Measurements from ENCODE around the gene DLGAP5.

DLGAP5 gene, protein sequence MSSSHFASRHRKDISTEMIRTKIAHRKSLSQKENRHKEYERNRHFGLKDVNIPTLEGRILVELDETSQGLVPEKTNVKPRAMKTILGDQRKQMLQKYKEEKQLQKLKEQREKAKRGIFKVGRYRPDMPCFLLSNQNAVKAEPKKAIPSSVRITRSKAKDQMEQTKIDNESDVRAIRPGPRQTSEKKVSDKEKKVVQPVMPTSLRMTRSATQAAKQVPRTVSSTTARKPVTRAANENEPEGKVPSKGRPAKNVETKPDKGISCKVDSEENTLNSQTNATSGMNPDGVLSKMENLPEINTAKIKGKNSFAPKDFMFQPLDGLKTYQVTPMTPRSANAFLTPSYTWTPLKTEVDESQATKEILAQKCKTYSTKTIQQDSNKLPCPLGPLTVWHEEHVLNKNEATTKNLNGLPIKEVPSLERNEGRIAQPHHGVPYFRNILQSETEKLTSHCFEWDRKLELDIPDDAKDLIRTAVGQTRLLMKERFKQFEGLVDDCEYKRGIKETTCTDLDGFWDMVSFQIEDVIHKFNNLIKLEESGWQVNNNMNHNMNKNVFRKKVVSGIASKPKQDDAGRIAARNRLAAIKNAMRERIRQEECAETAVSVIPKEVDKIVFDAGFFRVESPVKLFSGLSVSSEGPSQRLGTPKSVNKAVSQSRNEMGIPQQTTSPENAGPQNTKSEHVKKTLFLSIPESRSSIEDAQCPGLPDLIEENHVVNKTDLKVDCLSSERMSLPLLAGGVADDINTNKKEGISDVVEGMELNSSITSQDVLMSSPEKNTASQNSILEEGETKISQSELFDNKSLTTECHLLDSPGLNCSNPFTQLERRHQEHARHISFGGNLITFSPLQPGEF

DNA sequence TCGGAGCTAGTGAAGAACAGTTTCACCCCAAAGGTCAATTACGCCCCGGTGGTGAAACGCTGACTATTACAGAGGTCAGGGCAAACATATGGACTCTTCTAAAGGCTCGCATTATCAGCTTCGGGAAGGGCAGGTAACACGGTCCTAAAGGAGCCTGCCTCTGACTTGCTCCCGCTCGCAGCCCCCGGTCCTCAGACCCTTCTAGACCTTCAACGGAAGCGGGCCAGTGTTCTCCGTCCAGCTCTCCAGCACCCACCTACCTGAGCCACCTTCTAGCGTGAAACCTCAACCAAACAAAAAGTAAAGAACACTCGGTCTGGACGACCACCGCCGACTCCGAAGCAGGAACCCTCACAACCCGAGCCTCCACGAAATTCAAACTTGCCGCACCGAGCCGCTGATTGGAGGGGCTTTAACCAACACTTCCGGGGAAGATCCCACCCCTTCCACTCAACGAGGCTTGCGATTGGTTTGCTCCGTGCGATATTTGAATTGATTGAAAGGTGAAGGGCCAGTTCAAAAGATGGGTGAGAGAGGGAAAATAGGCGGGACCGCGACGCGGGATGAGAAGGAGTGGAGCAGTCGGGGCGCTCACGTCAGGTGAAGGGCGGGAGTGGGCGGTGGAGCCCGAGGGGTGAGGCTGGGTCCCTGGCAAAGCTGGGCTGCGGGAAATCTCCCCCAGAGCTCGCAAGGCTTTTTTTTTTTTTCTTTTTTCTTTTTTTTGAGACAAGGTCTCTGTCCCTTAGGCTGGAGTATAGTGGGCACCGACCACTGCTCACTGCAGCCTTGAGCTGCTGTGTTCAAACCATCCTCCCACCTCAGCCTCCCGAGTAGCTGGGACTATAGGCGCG lies at the start of gene DLGAP5:
TSS of gene DLGAP5 (minus strand) at position 383 of the 851 bp plus-strand sequence. CDS start 2,406 bp downstream, outside the sequence.
- in situ Hi-C loops (cut with HindIII; ENCODE audit: low sequenced_read_pairs): no loop called here

DNA sequence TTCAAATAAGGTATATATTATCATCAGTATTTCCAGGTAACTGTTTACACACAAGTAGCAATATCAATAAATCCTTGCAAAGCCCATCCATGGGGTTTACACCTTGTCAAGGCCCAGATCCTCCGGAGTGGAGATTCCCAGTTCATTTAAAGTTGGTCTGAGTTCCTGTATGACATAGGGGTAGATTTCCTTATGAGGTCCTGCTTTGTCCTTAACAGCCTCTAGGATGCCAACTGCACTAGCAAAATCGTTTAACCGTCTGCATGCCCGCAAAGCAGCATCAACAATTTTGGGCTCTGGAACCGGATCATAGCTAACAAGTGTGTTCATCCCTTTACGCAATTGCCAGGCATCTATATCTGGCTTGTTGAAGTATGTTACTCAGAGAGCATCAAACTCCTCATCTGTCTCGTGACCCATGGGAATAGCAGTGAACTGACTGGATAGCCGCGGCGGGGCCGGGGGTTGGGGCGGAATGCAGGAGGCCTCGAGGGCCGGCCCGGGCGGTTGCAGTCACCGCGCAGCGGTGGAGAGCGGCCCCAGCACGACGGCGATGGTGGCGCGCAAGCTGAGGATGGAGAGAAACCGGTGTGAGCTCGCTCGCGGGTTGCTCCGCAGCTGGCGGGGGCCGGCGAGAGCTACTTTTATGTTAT lies 49.3 kb upstream of the DLGAP5 start:
- in situ Hi-C loops (cut with HindIII; ENCODE audit: low sequenced_read_pairs): no loop called here

DNA sequence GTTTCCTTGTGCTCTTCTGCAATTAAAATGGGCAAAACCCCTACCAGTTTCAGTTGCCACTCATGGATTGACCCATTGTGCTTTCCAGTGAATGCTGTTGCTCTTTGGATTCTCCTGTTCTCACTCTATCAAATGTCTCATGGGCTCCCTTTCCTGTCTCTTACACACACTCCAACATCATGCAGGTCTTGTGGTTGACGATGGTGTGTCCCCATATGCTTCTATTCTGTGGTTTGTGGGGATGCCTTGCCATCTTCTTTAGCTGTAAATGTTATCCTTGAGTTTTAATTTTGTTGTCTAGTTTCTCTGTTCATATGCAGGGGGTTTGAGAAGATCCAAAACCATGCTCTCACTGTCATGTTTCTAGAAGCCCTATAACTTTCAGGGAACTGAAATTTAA lies 47.9 kb upstream of the DLGAP5 start:
- in situ Hi-C loops (cut with HindIII; ENCODE audit: low sequenced_read_pairs): no loop called here

DNA sequence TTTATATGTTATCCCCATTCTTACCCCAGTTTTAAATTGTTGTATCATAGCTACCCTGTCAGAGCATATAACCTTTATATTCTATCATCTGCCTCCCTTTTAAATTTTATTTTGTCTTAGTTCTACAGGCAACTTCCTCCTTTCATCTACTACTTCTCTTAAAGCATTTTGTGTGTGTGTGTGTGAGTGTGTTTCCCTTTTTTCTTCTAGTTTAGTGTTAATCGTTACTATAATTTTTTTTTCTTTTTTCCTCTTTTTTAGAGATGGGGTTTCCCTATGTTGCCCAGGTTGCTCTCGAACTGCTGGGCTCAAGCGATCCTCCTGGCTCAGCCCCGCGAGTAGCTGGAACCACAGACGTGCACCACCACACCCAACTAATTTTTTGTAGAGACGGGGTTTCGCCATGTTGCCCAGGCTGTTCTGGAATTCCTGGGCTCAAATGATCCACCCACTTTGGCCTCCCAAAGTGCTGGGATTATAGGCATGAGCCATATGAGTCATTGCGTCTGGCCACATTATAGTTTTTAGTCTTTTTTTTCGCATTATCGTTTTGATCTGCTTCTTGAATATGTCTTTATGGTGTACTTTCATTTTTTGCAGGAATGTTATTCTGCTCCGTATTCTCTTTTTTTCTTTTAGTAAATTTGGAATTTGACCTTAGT lies 46.8 kb upstream of the DLGAP5 start:
- in situ Hi-C loops (cut with HindIII; ENCODE audit: low sequenced_read_pairs): no loop called here

DNA sequence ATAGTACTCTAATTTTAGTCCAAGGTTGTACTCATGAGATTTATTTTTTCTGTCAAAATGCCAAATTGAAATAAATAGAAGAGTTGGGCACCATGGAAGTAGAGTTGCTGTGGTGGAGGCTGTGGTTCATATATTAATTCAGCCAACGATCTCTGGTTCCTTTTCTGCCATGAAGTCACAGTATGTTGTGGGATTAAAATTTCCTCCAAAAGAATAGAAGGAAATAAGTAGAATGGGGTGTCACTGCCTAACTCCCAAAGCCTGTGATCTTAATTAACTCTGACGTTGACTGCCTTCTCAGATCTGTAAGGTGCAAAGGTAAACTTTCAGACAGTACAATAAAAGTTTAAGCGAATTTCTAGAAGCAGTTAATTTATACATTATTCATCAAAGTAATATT lies 42.2 kb upstream of the DLGAP5 start:
- in situ Hi-C loops (cut with HindIII; ENCODE audit: low sequenced_read_pairs): no loop called here

DNA sequence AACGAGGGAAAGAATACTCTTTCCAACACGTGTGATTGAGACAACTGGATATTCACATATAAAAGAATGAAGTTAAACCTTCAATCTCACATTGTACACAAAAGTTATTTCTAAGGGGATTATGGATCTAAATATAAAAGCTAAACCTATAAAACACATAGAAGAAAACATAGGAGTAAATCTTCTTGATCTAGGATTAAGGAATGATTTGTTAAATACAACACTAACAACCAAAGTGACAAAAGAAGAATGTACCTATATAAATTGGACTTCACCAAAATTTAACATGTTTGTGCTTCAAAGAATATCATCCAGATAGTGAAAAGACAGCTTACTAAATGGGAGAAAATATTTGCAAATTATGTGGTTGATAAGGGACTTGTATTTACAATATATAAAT lies 36.9 kb upstream of the DLGAP5 start:
- in situ Hi-C loops (cut with HindIII; ENCODE audit: low sequenced_read_pairs): no loop called here

DNA sequence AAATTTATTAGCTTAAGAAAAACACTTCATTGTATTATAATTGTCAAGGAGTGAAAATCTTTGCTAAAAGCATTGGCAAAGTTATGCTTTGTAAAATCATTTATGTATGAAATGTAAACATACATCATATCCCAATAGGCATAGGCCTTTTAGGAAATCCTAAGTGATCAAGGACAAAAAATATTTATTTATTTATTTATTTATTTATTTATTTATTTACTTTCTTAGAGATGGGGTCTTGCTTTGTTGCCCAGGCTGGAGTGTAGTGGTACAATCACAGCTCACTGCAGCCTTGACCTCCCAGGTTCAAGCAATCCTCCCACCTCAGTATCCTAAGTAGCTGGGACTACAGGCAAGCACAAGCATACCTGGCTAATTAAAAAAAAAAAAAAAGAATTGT lies 32.0 kb upstream of the DLGAP5 start:
- in situ Hi-C loops (cut with HindIII; ENCODE audit: low sequenced_read_pairs): no loop called here

DNA sequence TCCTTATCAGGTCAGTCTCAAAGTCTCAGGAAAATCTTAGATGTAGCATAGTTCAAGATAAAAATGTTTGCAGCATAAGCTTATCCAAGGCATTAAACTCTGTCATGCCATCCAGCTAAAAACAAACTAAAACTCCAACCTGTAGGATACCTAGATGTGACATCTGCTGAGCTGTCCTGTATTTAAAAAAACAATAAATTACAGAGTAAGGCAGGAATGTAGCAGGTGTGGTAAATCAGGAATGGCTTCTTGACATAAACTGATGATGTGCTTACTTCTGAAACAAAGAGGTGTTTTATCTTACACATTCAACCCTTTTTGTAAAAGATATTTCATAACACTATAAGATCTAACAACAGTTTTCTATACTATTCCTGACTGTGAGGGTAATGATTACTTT lies 30.6 kb upstream of the DLGAP5 start:
- in situ Hi-C loops (cut with HindIII; ENCODE audit: low sequenced_read_pairs): no loop called here

DNA sequence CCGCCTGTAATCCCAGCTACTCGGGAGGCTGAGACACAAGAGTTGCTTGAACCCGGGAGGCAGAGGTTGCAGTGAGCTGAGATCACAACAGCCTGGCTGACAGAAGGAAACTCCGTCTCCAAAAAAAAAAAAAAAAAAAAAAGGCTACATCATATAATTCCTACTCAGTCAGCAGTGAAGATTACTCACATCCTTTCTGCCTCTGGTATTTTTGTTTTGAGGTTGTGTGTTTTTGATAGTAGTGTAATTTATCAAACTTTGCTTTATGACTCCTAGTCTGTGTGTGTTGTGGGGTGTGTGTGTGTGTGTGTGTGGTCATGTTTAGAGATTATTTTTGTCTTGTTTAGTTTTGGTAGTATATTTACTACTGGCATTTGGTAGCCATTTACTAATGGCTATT lies 29.8 kb upstream of the DLGAP5 start:
- in situ Hi-C loops (cut with HindIII; ENCODE audit: low sequenced_read_pairs): no loop called here

DNA sequence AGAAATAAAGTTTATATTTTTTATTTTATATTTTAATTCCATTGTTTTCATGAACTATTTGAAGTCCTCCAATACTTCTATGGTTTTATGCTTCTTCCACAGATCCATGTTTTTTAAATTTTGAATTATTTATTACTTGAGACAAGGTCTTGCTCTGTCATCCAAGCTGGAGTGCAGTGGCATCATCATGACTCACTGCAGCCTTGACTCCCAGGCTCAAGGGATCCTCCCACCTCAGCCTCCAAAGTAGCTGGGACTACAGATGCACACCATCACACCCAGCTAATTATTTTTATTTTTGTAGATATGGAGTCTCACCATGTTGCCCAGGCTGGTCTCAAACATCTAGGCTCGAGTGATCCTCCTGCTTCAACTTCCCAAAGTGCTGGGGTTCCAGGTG lies 28.8 kb upstream of the DLGAP5 start:
- in situ Hi-C loops (cut with HindIII; ENCODE audit: low sequenced_read_pairs): no loop called here

DNA sequence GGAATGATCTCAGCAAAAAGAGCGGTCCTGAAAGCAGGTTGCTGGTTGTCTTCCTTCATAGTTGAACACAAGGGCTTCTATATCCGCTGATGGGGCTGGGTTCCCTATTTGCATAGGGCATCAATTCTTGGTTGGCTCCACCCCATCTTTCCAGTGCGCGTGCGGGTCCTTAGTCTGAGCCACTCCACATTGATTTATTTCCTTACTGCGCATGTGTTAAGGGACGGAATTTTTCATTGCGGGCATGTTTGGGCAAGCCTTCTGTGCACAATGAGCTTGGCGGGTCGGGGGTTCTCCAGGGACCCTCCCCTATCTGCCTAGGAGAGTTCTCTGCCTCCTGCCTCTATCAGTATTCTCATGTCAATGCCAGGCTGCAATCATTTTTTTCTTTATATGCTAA lies 21.2 kb upstream of the DLGAP5 start:
- in situ Hi-C loops (cut with HindIII; ENCODE audit: low sequenced_read_pairs): no loop called here

DNA sequence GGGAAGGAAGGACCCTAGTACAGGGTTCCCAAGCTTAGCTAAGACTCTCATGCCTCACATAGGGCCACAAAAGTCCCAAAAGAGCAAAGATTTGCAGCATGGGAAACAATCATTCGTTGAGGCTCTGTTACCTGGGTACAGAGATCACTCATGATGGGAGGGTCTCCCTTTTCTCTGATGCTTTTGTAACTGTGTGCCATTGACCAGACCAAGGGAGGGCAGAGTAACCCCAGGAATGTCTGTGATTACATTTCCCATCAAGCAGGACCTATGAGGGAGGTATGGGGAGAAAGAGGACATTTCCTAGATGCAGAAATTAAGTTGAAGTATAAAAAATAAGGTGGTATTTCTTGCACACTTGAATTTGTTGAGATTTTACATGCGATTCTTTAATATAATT lies 16.4 kb upstream of the DLGAP5 start:
- in situ Hi-C loops (cut with HindIII; ENCODE audit: low sequenced_read_pairs): no loop called here

DNA sequence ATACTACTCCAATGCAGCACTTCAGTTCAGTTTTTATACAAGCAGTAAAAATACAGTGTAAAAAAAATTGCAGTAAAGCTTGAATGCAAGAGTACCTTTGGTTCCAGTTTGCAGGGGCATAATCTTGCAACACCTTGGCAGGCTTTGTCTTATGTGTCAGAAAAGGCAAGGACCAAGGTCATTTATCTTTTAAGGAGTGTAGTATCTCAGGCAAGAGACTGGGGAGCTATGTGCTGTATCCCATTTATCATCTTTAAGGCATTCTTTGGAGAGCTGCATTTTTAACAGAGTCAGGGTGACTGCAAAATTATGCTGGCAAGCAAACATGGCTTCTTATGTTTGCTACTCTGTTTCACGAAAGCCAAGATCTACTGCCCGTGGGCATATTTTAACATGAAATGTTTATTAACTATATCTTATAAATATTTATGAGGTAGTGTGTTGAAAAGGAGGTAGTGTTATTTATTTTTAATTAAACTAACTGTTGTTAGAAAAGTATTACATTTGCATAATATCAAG lies 14.8 kb upstream of the DLGAP5 start:
- in situ Hi-C loops (cut with HindIII; ENCODE audit: low sequenced_read_pairs): no loop called here

DNA sequence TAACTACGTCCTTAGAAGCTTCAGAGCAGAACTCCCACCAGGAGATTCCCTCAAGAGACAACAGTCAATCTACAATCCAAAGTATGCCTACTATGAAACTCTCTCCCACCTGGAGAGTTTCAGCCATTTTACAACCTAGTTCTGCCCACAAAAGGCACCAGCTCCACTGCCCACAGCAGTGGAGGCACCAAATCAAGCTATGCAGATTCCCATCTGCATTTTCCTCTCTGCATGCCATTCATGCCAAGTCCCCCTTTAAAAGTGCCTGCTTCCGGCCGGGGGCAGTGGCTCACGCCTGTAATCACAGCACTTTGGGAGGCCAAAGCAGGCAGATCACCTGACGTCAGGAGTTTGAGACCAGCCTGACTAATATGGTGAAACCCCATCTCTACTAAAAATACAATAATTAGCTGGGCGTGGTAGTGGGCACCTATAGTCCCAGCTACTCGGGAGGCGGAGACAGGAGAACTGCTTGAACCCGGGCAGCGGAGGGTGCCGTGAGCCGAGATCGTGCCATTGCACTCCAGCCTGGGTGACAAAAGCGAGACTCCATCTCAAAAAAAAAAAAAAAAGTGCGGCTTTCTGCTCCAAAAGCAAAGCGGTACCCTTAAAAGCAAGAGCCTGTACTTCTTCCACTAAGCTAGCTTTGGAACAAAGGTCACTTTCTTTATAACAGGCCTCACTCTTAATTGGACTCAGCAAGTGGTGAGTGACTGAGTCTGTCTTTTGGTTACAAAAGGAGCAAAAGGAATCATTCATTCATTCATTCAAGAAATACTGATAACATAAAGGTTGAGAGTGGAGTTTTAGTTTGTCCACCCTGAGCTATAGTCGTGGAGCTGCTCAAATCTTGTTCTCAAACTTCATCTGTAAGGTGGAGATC lies 10.1 kb upstream of the DLGAP5 start:
- in situ Hi-C loops (cut with HindIII; ENCODE audit: low sequenced_read_pairs): no loop called here

DNA sequence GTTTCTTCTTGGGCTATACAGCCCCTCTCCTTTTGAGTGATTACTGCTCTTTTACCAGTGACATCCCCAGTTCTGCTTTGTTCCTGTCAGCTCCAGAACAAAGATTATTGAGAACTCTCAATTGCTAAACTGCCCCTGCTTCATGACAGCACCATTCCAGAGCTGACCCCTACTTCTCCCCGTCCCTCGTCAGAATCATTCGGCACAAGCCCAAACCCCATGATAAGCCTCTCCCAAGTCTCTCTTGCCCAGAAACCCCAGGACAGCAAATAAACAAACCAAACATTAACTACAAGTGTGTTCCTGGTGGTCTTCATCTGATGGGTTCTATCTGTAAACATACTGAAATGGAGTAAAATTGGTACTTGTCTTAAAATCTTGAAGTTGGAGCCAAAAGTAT lies 9.3 kb upstream of the DLGAP5 start:
- in situ Hi-C loops (cut with HindIII; ENCODE audit: low sequenced_read_pairs): no loop called here

DNA sequence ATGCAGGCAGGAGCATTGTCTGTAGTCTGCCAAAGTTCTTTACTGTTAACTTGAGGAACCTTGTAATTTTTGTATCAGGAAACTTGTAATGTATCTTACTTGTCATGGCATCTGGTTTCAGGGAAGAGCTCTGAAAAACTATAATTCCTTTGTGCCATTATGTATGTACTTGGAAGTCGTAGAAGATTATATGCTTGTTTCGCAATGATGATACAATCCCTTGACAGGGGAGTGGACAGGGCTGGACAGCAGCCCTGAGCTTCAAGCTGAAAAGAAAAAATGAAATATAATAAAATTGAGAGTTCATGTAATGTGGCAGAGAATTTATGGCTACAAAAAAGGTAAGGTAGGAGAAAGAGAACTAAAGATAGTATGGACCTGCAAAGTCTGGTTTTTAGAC lies 7.4 kb upstream of the DLGAP5 start:
- in situ Hi-C loops (cut with HindIII; ENCODE audit: low sequenced_read_pairs): no loop called here

DNA sequence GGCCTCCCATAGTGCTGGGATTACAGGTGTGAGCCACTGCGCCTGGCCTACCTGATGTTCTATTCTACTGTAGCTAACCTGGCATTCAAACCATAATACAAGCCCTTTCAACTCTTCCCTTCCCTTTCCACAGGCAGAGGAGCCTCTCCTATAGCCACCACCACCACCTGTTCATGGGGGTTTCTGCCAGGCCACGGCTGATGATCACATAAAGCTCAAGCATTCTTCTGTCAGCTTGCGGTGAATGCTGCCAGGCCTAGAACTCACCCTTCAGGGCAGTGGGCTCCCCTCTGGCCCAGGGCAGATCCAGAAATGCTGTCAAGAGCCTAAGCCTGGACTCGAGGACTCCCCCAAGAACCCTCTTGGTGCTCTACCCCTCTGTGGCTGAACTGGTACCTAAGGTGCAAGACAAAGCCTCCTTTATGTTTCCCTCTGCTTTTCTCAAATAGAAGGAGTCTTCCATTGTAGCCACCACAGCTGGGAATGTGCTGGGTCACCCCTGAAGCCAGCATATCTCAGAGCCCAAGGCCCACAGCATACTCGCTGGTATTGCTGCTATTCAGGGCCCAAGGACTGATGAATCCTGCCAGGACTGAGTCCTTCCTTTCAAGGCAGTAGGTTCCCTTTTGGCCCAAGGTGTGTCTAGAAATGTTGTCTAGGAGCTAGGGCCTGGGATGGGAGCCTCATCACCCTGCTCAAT lies 3.4 kb upstream of the DLGAP5 start:
- in situ Hi-C loops (cut with HindIII; ENCODE audit: low sequenced_read_pairs): no loop called here

DNA sequence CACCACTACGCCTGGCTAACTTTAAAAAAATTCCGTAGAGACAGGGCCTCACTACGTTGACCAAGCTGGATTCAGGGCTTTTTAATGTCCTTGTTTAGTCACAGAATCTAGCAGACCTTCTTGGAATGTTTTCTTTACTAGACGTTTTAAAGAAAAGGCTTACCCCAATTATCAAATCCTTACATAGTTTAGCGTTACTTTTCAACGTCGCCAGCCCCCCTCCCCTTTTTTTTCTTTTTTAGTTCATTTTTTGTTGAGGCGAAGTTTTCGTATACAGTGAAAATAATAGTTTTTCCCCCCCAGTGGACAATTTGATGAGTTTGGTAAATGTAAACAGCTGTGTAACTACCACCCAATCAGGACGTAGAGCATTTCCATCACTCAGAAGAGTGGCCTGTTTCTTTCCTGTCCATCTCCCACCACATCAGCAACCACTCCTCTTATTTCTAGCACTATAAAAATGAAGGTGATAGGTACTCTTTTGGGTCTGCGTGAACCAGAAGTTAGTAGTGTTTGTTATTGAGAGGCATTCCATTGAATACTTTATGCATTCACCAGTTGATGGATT lies 753 bp upstream of the DLGAP5 start:
- in situ Hi-C loops (cut with HindIII; ENCODE audit: low sequenced_read_pairs): no loop called here
